Measurements from ENCODE around the gene C1QTNF3.

- TF ChIP-seq CTCF (IDR thresholded peaks at IDR 0.05) (no peak), EZH2 (IDR thresholded peaks at IDR 0.05; ENCODE audit: borderline replicate concordance, insufficient read depth, low read depth, low read length, poor library complexity, severe bottlenecking) (no peak)
Measured at GRCh38 chr5:34055667-34056066, 12.7 kb upstream of the C1QTNF3 start.
